ENCODE results near the gene ITIH4.

DNA sequence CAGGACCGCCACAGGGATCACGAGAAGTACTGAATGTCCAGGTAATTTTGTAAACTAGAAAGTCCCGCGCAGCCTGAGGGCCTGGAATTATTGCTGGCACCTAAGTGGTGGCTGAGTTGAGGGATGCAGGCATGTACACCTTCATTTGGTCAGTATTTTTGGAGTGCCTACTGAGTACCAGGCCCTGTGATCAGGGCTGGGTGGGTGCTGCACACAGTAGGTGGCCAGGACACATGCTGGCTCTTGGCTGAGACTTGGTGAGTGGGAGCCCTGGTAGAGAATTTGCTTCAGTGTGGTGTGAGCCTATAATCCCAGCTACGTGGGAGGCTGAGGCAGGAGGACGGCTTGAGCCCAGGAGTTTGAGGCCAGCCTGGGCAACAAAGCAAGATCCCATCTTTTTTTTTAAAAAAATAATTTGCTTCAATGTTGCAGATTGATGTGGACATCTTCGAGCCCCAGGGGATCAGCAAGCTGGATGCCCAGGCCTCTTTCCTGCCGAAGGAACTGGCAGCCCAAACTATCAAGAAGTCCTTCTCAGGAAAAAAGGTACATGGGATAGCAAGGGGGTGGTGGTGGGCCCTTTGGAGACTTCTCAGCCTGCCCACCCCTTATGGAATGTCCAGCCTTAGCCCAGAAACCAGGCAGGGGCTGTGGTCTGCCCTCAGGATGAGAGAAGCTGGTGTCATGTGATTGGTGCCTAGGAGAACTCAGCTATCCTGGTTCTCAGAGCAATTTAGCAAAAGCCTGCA is 50.5 kb downstream of the ITIH4 start:
- TF ChIP-seq, protein P1, sequence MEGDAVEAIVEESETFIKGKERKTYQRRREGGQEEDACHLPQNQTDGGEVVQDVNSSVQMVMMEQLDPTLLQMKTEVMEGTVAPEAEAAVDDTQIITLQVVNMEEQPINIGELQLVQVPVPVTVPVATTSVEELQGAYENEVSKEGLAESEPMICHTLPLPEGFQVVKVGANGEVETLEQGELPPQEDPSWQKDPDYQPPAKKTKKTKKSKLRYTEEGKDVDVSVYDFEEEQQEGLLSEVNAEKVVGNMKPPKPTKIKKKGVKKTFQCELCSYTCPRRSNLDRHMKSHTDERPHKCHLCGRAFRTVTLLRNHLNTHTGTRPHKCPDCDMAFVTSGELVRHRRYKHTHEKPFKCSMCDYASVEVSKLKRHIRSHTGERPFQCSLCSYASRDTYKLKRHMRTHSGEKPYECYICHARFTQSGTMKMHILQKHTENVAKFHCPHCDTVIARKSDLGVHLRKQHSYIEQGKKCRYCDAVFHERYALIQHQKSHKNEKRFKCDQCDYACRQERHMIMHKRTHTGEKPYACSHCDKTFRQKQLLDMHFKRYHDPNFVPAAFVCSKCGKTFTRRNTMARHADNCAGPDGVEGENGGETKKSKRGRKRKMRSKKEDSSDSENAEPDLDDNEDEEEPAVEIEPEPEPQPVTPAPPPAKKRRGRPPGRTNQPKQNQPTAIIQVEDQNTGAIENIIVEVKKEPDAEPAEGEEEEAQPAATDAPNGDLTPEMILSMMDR (IDR thresholded peaks at IDR 0.05 in 2 of 3, conservative IDR thresholded peaks at IDR 0.05 in 1 of 3; ENCODE audit: insufficient read depth in 2 of 3, low read depth in 1 of 3, low read length in 3 of 3), result no peak
- TF ChIP-seq MAFF (IDR thresholded peaks at IDR 0.05; ENCODE audit: low read length) (no peak), POLR2A (conservative IDR thresholded peaks at IDR 0.05) (no peak), ZNF830 (CRISPR knock-in tag; IDR thresholded peaks at IDR 0.05) (no peak), HDAC2 (IDR thresholded peaks at IDR 0.05) (no peak), TAF9B (IDR thresholded peaks at IDR 0.05; ENCODE audit: partially characterized antibody) (no peak), HDAC6 (IDR thresholded peaks at IDR 0.05; ENCODE audit: low read depth, low read length) (no peak)

All from K562 (cell line).